OCI-LY3 (cell line): Measurements from ENCODE around the gene CDH4.

Experiments used
- CTCF ChIP-seq: fragments of 200-600, 300-600 bp; sonication (generic); IDR thresholded peaks from 2 replicates; pipeline ENCODE4 v1.5.1; 2014; ENCODE audit warnings: antibody characterized with exemption, low read length, low read depth
- EZH2phosphoT487 ChIP-seq: fragments of 200-600 bp; shearing (Covaris generic); IDR thresholded peaks from 2 replicates; pipeline ENCODE4 v1.6.1; 2018; ENCODE audit warnings: antibody characterized with exemption, mixed run types, low read depth

GRCh38 chr20:61728326-61728725 lies 476.3 kb downstream of the CDH4 start:
- TF ChIP-seq CTCF (no peak), EZH2phosphoT487 (no peak)
